Stimulated activated CD8-positive, alpha-beta memory T cell treated with anti-CD3 and anti-CD28 coated beads, Interleukin-12 subunit alpha, Interleukin-12 subunit beta, amount 100 ng/mL, for 24 hours (primary cell): ENCODE results near the gene TRIM61.
"Not testable (repeated sequence)": the region's sequence is repeated elsewhere in the genome, so short reads cannot be mapped to it uniquely, and the experiment has no call there.

Source experiments
- DNase-seq: peaks from one replicate; pipeline ENCODE4 v3.0.0-alpha.2; 2020; ENCODE audit errors: extremely low read depth

TRIM61 gene

DNA sequence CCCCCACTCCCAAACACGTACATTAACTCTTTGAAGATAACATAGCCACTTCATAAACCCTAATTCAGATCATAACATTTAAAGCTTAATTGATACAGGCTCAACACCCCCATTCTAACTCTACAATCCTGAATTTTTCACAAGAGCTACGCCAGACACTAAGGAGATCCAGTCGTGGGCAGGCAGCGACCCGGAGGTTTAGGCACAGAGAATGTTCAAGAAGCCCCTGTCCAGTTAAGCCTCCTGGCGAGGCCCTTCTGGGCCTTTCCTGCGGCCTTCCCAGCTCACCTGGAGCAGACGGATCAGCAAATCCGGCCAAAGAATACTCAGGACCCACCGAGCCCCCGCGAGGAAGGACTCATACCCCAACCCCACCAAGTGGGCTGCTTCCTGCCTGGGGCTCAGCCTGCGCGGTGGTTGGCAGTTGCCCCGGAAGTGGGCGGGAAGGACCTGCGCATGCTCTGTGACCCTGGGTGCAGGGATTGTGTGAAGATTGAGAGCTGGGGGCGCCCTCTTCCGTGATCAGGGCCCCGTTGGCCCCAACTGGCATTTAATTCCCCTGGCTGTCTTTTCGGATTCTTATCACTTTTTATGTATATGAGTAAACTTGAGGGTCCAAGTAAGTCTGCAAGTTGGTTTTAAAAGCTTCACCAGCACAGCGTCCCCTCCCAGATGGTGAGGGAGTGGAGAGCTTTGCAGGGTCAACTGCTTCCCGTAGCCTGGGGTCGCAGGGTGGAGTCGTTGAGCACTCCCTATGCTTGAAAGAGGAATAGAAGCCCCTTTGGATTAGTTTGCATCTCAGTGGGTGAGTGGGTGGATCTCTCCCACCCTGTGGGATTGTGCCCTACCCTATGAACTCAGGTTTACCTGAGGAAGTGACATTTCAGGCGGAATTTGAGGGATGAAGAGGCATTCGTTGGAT lies at the start of gene TRIM61:
TSS of gene TRIM61 (minus strand) at position 415 of the 922 bp plus-strand sequence. CDS start 7,655 bp downstream, outside the sequence.
- DNase-seq, result peak; percentile 16

DNA sequence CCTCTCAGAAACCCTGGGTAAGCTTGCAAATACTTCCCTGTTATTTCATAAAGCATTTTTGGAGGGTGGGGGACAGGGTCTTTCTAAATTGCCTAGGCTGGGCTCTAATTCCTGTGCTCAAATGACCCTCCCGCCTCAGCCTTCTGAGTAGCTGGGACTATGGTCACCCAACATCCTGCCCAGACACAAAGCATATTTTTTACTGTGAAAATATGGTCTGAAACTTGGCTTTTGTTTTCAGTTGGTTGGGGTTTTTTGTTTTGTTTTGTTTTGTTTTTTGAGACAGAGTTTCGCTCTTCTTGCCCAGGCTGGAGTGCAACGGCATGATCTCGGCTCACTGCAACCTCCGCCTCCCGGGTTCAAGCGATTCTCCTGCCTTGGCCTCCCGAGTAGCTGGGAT lies 48.3 kb upstream of the TRIM61 start:
- DNase-seq, result not testable (repeated sequence)

DNA sequence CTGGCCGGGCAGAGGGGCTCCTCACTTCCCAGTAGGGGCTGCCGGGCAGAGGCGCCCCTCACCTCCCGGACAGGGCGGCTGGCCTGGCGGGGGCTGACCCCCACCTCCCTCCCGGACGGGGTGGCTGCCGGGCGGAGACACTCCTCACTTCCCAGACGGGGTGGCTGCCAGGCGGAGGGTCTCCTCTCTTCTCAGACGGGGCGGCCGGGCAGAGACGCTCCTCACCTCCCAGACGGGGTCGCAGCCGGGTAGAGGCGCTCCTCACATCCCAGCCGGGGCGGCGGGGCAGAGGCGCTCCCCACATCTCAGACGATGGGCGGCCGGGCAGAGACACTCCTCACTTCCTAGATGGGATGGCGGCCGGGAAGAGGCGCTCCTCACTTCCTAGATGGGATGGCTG lies 42.5 kb upstream of the TRIM61 start:
- DNase-seq, result not testable (repeated sequence)

DNA sequence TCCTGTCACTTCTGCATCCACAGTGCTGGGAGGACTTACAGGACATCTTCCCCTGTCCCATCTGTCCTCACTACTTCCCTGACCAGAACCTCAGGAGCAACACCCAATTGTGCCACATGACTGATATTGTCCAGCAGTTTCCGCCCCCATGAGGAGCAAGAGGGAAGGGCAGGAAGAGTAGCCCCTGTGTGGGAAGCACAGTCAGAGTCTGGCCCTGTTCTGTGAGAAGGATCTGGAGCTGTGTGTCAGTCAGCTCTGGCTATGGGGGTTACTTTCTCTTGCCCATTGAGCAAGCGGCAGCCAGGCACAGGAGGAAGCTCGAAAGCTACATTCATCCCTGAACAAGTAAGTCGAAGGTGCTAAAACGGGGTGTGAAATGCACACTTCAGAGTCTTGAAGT lies 39.5 kb upstream of the TRIM61 start:
- DNase-seq, result no peak

DNA sequence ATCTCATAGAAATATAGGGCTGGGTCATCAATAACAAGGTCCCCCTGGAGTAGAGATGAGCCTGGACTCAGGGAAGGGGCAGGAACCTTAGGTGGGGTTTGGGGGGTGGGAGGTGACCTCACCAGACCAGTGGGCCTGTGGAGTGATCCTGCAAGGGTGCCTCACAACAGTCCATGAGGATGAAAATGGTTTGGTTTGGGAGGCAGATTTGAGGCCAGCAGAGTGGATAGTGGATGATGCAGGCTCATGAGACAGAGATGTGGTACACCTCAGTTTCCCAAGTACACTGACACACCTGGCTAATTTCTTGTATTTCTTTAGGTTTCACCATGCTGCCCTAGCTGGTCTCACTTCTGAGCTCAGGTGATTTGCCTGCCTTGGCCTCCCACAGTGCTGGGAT lies 36.2 kb upstream of the TRIM61 start:
- no peak for DNase-seq

DNA sequence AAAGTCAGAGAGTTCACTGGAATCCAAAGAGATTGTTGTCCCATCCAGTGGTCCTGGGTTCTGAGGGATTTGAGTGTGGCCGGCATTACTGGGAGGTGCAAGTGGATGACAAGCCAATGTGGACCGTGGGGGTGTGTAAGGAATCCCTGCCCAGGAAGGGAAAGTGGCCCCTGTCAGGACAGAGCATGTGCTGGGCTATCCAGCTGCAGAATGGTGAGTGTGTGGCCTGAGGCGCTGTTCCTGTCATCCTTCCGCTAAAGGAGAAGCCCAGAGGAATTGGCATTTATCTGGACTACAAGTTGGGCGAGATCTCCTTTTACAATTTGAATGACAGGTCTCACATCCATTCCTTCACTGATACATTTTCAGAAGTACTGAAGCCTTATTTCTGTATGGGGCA lies 33.9 kb upstream of the TRIM61 start:
- DNase-seq, result no peak

DNA sequence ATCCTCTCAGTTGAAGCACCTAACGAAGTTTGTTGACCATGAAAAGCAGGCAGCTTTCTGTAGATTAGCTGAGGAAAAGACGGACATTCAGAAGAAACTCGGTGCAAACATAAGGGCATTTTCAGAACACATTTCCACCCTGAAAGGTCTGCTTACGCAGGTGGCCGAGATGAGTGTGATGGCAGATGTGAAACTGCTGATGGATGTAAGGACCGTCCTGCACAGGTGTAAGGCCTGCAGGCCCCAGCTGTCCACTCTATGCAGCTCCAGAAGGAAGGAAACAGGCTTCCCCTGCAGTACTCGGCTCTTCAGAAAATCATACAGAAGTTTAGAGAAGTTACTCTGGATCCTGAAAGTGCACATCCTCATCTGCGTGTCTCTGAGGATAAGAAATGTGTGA lies 33.5 kb upstream of the TRIM61 start:
- DNase-seq, result no peak

DNA sequence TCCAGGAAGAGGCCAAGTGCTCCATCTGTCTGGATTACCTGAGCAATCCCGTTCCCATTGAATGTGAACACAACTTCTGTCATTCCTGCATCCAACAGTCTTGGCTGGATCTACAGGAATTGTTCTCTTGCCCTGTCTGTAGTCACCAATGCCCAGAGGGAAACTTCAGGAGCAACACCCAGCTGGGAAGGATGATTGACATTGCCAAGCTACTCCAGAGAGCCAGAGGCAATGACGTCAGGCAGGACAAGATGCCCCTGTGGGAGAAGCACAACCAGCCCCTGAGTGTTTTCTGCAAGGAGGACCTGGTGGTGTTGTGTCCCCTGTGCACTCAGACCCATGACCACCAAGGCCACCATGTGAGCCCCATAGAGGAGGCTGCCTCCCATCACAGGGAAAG lies 33.0 kb upstream of the TRIM61 start:
- no peak for DNase-seq

DNA sequence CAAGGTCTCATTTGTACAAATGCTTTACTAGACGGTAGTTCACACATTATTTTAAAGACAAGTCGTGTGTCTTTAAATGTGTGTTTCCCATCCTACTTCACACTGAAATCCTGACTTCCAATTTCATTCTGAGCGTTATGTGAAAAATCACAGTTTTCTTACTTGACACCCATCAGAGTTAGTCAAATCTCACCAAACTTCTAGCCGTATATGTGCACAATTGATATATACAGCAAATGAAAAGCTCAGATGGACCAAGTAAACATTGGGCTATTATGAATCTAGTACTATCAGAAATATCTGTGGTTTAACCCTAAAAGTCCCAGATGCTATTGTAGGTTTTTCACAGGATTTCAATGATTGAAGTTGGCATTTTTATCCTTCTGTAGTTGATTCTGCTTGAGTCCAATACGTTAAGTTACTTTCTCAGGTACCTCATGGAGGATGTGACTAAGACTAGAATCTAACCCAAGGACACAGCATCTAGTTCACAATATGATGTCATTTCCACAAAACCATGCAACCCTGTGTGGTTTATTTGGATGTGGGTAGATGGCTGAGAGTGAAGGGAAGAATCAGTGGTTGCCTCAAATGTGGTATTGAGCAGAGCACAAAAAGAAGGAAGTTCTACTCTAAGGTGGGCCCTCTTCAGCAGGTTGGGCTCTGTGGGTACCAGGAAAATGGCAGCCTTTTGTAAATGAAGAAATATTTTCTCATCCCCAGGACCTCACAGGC lies 32.2 kb upstream of the TRIM61 start:
- DNase-seq, result no peak

DNA sequence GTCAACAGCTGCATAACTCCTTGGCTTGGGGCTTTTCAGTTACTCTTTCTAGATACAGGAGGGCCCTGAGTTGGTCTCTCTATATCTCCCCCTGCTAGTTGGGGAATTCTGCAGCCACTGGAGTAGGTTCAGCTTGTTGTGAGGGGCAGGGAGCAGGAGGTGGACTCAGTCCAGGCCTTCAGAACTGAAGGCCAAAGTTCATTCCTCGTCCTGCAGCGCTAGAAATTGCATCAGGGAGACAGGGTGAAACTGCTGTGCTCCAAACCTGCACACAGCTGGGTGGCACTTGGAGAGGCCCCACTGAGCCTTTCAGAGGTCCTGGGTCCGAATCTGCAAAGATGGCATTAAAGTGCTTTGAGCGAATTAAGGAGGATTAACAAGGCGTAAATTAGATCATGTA lies 29.4 kb upstream of the TRIM61 start:
- DNase-seq, result no peak

DNA sequence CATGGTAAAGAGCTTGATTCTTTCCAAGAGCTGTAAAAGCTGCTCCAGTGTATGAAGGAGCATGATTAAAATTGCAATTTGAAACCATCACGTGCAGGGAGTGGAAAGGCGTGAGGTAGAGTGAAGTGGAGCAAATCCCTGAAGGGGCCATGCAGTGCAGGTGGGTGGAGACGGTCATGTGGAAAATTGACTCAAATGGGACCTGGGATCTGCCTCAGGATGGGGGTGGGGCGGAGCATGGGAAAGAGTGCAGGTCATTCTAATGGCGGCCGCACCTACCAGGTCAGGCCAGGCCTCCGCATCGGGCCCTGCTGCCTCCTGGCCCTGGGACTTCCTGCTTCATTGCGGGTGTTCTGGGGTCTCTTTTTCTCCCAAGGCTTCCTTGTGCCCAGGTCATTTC lies 29.0 kb upstream of the TRIM61 start:
- no peak for DNase-seq

DNA sequence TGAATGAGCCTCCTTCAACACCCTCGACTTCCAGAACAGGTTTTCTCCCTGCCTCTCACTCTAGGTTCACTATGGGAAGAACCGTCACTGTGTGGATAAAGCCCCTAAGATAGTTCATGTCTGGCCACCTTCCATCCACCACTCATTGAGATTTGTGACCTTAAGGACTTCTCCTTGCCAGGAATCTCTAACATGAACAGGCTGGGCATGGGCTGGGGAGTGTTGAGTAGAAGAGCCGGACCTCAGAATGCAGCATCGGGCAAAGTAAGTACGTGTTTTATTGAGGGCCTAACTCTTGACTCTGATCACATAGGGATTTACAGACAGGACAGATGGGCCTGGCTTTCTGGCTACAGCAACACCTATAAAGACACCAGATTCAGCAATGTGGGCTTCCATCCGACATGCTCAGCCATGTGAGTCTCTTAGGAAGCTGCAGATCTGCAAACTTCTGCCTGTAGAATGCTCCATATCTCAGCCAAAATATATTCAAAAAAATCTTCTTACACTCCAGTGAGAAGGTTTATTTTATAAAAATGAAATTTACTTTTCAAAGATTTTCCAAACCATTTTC lies 28.0 kb upstream of the TRIM61 start:
- DNase-seq, result no peak

DNA sequence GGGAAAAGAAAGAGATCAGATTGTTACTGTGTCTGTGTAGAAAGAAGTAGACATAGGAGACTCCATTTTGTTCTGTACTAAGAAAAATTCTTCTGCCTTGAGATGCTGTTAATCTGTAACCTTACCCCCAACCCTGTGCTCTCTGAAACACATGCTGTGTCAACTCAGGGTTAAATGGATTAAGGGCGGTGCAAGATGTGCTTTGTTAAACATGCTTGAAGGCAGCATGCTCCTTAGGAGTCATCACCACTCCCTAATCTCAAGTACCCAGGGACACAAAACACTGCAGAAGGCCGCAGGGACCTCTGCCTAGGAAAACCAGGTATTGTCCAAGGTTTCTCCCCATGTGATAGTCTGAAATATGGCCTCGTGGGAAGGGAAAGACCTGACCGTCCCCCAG lies 24.5 kb upstream of the TRIM61 start:
- not testable (repeated sequence) for DNase-seq

DNA sequence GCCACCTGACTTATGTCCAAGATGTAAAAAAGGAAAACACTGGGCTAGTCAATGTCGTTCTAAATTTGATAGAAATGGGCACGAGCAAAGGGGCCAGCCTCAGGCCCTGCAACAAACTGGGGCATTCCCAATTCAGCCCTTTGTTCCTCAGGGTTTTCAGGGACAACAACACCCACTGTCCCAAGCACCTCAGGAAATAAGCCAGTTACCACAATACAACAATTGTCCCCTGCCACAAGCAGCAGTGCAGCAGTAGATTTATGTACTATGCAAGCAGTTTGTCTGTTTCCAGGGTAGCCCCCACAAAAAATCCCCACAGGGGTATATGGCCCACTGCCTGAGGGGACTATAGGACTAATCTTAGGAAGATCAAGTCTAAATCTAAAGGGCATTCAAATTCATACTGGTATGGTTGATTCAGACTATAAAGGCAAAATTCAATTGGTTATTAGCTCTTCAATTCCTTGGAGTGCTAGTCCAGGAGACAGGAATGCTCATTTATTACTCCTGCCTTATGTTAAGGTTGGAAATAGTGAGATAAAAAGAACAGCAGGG lies 21.1 kb upstream of the TRIM61 start:
- not testable (repeated sequence) for DNase-seq

DNA sequence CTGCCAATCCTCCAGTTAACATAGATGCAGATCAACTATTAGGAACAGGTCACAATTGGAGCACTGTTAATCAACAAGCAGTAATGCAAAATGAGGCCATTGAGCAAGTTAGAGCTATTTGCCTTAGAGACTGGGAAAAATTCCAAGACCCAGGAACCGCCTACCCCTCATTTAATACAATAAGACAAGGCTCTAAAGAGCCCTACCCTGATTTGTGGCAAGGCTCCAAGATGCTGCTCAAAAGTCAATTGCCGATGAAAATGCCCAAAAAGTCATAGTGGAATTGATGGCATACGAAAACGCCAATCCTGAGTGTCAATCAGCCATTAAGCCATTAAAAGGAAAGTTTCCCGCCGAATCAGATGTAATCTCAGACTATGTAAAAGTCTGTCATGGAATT lies 20.5 kb upstream of the TRIM61 start:
- no peak for DNase-seq

DNA sequence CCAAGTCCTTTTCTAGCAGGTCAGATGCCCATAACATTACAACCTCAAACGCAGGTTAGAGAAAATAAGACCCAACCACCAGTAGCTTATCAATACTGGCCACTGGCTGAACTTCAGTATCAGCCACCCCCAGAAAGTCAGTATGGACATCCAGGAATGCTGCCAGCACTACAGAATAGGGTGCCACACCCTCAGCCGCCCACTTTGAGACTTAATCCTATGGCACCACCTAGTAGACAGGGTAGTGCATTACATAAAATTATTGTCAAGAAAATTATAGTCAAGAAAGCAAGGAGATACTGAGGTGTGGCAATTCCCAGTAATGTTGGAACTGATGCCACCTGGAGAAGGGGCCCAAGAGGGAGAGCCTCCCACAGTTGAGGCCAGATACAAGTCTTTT lies 19.9 kb upstream of the TRIM61 start:
- DNase-seq, result no peak

DNA sequence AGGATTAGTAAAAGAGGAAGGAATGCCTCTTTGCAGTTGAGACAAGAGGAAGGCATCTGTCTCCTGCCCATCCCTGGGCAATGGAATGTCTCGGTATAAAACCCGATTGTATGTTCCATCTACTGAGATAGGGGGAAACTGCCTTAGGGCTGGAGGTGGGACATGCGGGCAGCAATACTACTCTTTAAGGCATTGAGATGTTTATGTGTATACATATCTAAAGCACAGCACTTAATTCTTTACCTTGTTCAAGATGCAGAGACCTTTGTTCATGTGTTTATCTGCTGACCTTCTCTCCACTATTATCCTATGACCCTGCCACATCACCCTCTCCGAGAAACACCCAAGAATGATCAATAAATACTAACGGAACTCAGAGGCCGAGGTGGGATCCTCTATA lies 18.7 kb upstream of the TRIM61 start:
- not testable (repeated sequence) for DNase-seq

DNA sequence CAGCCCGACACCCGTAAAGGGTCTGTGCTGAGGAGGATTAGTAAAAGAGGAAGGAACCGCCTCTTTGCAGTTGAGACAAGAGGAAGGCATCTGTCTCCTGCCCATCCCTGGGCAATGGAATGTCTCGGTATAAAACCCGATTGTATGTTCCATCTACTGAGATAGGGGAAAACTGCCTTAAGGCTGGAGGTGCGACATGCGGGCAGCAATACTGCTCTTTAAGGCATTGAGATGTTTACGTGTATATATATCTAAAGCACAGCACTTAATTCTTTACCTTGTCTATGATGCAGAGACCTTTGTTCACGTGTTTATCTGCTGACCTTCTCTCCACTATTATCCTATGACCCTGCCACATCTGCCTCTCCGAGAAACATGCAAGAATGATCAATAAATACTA lies 13.3 kb upstream of the TRIM61 start:
- DNase-seq, result not testable (repeated sequence)

DNA sequence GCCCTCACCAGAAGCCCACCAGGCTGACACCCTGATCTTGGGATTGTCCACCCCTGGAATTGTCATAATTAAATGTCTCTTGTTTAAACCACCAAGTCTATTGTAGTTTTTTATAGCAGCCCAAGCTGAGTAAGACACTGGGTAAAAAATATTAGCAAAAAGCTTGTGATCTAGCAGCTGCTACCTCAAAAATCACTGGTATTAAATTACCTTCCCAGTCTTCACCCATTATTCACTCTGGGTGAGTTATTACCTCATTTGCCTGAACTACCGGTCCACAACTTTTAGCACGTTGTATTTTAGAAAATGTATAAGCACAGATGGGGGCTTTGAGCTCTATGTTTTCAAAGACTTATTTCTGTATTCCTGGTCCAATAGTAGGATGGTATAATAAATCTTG lies 12.0 kb upstream of the TRIM61 start:
- DNase-seq, result no peak

DNA sequence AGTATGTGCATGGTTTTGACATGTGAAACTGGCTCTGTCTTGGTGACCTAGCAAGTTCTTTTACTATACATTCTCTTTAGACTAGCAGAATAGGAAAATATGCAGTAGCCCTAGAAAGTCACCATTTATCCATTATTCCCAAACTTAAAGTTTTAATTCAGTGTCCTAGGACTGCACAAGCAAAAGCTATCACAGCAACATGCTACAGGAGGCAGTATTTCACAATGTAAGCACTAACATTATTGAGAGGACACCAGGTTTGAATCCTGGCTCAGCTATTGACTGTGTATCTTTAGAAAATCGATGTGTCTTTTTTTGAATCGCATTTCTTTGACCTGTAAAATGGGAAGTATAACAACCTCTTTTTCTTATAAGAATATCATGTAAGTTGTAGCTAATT lies 5.5 kb downstream of the TRIM61 start:
- not testable (repeated sequence) for DNase-seq

DNA sequence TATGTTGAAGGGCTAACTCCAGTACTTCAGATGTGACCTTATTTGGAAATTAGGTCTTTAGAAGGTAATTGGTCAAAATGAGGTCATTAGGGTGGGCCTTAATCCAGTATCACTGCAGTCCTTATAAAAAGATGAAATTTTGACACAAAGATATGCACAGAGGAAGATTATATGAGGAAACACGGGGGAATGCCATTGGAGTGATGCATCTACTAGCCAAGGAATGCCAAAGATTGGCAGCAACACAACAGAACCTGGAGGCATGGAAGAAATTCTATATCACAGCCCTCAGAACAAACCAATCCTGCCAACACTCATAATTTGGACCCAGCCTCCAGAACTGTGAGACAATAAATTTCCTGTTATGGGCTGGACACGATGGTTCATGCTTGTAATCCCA lies 17.6 kb downstream of the TRIM61 start:
- no peak for DNase-seq

DNA sequence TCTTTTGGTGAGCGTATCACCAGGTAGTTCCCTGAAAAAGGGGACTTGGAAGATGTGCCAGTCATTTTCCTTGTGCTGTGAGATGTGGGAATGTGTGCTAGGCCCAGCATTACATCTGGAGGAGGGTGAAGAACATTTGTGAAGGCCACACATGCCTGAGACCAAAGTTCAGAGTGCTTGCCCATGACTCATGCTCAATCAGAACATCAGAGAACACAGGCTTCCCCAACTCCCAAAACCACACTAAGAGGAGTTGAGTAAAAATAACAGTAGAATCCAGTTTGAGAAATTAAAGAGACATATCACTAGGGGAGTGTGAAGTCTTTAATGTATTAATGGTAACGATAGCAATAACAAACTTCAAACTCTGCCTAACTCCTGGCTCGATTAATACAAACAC lies 18.0 kb downstream of the TRIM61 start:
- not testable (repeated sequence) for DNase-seq
